ENCODE results near the gene HEMK1. TPM values are rescaled to one million over a fixed set of nuclear protein-coding genes. Genes with fewer than 3 reads are reported as not detected.

The HEMK1 gene
- total and polyA plus RNA-seq, 2 donors (not counting 1 experiment from before 2014, with no cell fraction given) = 34.2 to 43.0 TPM

DNA sequence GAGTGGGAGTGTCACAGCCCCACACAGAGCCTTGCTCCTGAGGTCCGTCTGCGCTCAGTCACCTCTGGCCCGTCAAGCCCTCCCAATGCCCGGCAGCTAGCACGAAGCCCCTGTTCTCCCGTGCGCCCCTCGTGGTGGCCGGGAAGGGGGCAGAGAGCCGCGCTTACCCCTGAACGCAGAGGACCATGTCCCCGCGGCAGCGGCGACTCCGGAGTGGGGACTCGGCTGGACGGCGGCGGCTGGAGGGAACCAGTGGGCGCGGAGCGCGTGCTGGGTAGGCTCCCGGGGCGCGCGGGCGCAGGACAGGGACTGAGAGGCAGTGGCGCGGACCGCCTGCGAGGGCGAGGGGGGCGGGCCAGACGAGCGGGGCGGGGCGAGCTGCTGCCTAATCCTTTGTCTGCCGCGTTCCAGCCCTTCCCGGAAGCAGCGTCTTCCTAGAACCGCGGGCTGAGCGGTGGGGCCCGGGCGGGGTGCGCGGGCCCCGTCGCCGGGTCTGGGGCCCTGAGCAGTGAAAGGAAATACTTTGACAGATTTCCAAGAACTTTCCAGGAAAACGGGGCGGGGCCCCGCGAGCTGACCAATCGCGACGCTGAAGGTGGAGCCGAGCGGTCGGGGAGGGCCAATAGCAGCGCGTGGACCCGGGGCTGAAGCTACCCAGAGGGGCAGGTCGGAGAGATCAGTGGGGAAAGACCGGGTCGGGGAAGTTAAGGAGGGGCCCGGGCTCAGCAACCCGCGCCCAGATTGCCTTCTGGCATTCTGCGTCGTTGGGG is 42.3 kb downstream of the HEMK1 start, which contains the start of gene CISH:
Gene CISH, minus strand, starts transcription at position 311 of the 770 bp plus-strand sequence. Its CDS starts 124 bp downstream, at position 187.
- Mint-ChIP-seq H3K4me3 (peak within 1 kb of the TSS; percentile 90), H3K27ac (peak within 1 kb of the TSS; percentile 80), H3K9me3 (ENCODE audit: insufficient read depth) (no peaks in the 10 kb centered on the region), H3K27me3 (no peaks in the 10 kb centered on the region), H3K4me1 (peaks cover 42% of the 10 kb centered on the region)
- Histone ChIP-seq H2AFZ (ENCODE audit: insufficient read depth, low read depth, low read length, poor library complexity, severe bottlenecking) (peak within 1 kb of the TSS; percentile 83), H3K79me2 (ENCODE audit: control insufficient read depth, insufficient read depth, low read length) (peaks cover 26% of the 10 kb centered on the region), H3K27ac (ENCODE audit: low read length in 2 of 2) (peak within 1 kb of the TSS; percentile 11 to 65), H3K27me3 (replicated peaks in 1 of 4; ENCODE audit: control extremely low read depth in 1 of 4, control insufficient read depth in 3 of 4, insufficient read depth in 4 of 4, low read length in 3 of 4) (no peaks in the 10 kb centered on the region), H3K4me2 (replicated peaks; ENCODE audit: low read depth, low read length, poor library complexity, severe bottlenecking) (peak within 1 kb of the TSS; percentile 89), H4K20me1 (ENCODE audit: control insufficient read depth, insufficient read depth, low read length, poor library complexity, severe bottlenecking) (no peaks in the 10 kb centered on the region), H3K4me3 (ENCODE audit: control extremely low read depth in 1 of 5, extremely low read depth in 1 of 5, insufficient read depth in 1 of 5, low read depth in 2 of 5, low read length in 4 of 5) (peak within 1 kb of the TSS; percentile 30 to 86 (median 76)), H3K9me3 (ENCODE audit: control extremely low read depth in 1 of 3, control insufficient read depth in 2 of 3, insufficient read depth in 1 of 3, low read length in 2 of 3) (no peaks in the 10 kb centered on the region), H3K4me1 (ENCODE audit: control insufficient read depth in 2 of 2, insufficient read depth in 2 of 2, low read length in 2 of 2) (peaks cover 24 to 37% of the 10 kb centered on the region in 2 donors), H3K36me3 (replicated peaks in 1 of 2; ENCODE audit: control extremely low read depth in 1 of 2, control insufficient read depth in 1 of 2, extremely low read depth in 1 of 2, insufficient read depth in 2 of 2, low read length in 1 of 2) (peaks cover 0 to 4% of the 10 kb centered on the region in 2 experiments), H3K9ac (ENCODE audit: low read length) (peak within 1 kb of the TSS; percentile 77)
- under 1% methylated on average over 71 of the region's 75 CpGs for WGBS (ENCODE audit: insufficient coverage)
- CTCF ChIA-PET = interaction anchor here (0.5 to 17.6 kb wide), 15 partner anchors 11 to 1383 kb away, joined by 3 to 541 read pairs (median 5); partner anchors contain the start of genes C3orf18, HEMK1 and MANF
- TF ChIP-seq, protein P1, sequence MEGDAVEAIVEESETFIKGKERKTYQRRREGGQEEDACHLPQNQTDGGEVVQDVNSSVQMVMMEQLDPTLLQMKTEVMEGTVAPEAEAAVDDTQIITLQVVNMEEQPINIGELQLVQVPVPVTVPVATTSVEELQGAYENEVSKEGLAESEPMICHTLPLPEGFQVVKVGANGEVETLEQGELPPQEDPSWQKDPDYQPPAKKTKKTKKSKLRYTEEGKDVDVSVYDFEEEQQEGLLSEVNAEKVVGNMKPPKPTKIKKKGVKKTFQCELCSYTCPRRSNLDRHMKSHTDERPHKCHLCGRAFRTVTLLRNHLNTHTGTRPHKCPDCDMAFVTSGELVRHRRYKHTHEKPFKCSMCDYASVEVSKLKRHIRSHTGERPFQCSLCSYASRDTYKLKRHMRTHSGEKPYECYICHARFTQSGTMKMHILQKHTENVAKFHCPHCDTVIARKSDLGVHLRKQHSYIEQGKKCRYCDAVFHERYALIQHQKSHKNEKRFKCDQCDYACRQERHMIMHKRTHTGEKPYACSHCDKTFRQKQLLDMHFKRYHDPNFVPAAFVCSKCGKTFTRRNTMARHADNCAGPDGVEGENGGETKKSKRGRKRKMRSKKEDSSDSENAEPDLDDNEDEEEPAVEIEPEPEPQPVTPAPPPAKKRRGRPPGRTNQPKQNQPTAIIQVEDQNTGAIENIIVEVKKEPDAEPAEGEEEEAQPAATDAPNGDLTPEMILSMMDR (IDR thresholded peaks at IDR 0.05) = peak; percentile 61
- TF ChIP-seq EZH2 (IDR thresholded peaks at IDR 0.05; ENCODE audit: borderline replicate concordance, insufficient read depth, low read depth, low read length, poor library complexity, severe bottlenecking) = no peak
- DNase-seq = peak; percentile 92
- intact Hi-C loops (cut with micrococcal nuclease) = loop anchor here (1.0 to 10.0 kb wide), 4 partner anchors 42 to 1183 kb away; partner anchors contain the start of genes HEMK1 and ZMYND10
- ATAC-seq (ENCODE audit: low read depth) = peak; percentile 76
- POLR2A ChIA-PET = interaction anchor here (0.9 to 2.8 kb wide), 6 partner anchors 11 to 44 kb away, joined by 3 to 38 read pairs (median 8); partner anchors contain the start of genes C3orf18 and HEMK1

Measured in B cell (primary cell).